Measurements from ENCODE around the gene HELZ.
A peak's percentile ranks its signal among the peaks of the same experiment; 100 is the strongest.
"Not testable (repeated sequence)": the region's sequence is repeated elsewhere in the genome, so short reads cannot be mapped to it uniquely, and the experiment has no call there.

HELZ gene

DNA sequence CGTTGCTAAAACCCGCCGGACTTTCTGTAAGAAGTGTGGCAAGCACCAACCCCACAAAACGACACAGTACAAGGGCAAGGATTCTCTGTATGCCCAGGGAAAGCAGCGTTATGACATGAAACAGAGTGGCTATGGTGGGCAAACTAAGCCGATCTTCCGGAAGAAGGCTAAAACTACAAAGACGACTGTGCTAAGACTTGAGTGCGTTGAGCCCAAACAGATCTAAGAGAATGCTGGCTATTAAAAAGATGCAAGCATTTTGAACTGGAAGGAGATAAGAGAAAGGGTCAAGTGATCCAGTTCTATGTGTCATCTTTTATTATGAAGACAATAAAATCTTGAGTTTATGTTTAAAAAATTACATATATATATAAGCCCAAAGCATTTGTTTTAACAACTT, 20.3 kb downstream of the HELZ start:
- no peak for DNase-seq

DNA sequence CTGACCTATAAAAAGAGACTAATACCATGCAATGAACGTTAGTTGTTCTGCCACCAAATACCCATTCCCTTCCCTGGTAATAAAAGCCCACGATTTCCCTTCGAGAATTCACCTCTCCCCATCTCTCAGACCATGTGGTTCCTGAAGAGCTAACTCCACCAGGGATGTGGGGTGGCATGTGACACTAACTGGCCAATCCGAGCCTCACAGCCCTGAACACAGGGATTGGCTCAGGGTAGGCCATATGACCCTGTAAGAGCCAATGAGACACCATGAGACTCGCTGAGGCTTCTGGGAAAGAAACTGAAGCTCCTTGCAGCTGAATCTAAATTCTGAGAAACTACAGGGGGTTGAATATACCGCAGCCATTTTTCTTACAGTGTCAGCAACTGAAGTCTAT, 21.1 kb downstream of the HELZ start:
- DNase-seq: no peak

DNA sequence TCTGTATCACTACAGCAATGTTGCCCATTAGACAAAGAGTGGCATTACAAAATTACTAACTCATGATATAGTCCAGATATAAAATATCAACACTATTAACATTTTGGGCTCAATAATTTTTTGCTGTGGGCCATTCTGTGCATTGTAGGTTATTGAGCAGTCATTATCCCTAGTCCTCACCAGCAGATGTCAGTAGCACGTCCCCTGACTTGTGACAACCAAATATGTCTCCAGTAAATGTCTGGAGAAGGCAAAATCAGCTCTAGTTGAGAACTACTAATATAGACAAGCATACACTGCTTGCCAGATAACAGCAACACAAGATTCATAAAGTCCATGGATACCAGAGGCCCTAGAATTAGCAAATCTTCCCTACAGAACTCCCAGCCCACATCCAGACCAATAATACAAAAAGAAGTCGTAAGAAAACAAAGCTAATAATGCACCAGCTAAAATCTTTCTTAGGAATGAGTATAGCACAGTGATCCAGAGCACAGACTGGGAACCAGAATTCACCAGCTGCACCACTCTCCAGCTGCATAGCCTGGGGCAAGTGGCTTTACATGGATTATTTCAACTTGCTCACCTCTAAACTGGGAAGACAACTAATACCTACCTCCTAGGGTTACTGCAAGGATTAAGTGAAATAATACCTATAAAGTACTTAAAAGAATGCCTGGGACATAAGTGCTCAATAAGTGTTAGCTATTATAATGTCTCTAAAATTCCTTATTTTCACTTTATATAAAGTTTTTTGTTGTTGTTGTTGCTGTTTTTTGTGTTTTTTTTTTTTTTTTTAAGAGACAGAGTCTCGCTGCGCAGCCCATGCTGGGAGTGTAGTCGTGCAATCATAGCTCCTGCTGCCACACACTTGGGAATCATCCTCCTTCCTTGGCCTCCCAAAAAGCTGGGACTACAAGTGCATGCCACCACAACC, 23.7 kb downstream of the HELZ start:
- peak in 2 of 3 experiments; percentile 11 to 61 for DNase-seq

DNA sequence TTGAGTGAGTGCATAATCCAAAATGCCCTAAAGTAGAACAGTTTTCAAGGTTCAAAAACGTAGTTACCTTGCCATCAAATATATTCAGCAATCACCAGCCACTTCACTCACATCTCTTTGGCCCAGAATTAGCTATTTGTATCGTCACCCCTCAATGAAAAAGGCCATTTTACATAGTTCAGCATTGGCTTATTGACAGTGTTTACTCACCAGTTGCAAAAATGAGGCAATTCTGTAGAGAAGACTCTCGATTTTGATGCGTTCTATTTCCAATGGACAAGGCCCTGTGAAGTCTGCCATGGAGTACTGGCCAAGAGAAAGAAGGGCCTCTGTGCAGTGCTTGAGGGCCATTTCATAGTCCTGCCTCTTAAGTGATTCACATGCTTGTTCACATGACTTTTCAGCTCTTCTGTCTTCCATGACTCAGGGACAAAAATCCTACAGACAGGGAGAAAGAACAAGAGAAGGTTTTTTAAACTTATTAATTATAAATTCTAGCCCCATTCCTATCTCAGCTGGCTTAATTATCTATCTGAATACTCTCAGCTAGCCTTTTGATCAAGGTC, 26.5 kb downstream of the HELZ start:
- no peak for DNase-seq

DNA sequence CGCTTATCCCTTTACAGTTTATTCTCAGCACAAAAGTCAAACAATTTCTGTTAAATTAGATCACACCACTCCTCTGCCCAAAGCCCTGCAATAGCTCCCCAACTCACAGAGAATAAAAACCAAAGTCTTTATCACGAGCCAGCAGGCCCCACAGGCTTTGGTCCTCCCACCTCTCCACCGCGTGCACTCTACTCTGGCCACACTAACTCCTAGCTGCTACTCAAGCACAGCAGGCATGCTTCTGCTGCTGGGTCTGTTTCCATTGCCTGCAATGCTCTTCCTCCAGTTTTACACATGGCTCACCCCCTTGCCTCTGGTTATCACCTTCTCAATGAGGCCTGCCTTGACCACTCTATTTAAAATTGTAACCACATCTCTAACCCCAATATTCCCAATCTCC, 27.6 kb downstream of the HELZ start:
- no peak for DNase-seq

DNA sequence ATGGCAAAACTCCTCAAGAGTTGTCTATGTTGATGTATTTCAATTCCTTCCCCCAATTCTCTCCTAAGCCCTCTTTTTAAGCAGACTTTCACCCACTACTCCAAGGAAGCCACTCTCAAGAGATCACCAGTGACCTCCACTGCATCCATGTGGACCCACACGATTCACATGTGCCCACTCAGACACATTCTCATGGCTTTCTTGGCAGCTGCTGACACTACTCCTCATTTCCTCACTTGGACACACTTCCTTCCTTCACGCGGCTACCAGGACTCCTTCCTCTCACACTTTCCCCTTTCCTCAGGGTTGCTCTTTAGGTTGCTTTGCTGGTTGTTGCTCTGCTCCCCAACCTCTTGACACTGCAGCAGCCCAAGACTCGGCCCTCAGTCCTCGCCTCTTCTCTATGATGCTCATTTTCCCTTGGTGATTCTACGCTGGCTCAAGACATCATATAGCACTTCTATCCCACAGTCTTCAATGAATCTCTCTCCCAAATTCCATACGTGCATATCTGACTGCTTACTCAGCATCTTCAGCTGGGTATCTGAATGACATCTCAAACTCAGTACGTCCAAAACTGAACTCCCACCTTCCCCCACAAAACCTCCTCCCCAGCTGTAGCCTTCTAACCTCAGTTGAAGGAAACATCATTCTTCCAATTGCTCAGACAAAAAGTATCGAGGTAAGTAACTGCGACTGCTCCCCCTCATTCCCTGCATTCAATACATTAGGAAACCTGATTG, 28.2 kb downstream of the HELZ start:
- no peak for DNase-seq

DNA sequence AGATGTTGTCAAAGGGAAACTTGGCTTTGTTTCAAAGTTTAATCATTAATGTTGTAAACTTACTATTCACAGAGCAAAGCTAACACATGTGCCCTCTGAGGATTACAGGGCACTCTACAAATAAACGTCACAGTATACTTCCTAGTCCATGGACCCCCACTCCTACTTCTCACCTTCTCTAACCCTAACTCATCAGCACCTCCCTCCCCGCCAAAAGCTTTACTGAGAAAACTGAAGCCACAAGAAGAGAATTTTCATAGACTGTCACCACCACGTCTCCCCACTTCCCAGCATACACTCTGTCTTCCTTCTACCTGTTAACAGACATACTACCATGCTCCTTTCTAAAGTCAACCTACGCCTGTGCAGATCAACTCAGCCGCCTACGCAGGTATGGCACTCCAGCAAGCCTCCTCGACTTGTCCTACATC, 29.0 kb downstream of the HELZ start:
- DNase-seq: no peak

DNA sequence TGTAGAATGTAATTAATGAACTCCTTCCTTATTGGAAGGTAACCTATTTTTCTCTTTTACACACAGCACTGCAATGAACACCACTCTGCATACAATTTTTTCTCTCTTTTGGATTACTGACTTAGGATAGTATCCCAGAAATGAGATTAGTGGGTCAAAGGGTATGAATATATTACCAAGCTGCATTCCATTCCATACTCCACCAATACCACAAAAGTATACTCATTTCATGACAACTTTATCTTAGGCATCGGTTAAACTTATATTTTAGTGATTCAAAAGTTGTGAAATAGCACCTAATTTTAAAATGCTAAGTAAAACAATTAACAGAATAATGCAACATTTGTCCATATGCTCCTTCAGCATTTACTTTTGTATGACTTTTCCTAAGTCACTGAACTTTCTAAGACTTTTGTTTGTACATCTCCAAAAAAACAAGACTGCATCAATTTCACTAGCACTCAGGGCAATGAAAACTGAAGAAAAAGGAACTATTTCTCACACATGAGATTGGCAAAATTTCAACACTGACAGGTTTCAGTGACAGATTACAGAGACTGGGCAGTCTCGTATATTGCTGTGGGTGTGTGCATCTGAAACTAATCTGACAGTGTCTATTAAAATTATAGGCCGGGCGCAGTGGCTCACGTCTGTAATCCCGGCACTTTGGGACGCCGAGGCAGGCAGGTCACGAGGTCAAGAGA, 32.1 kb downstream of the HELZ start:
- no peak for DNase-seq

DNA sequence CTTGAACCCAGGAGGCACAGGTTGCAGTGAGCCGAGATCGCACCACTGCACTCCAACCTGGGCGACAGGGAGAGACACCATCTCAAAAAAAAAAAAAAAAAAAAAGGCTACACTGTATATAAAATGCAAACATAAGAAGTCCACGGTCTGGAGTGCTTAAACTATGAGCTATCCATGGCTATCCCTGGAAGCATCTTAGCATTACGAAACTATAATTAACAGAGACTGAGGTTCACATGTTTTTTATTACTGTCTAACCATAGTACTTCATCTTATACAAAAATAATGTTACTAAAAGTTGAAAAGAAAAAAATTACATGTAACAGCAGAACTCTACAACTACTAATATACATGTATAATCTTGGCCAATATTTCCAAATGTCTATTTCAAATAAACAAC, 32.8 kb downstream of the HELZ start:
- no peak for DNase-seq

DNA sequence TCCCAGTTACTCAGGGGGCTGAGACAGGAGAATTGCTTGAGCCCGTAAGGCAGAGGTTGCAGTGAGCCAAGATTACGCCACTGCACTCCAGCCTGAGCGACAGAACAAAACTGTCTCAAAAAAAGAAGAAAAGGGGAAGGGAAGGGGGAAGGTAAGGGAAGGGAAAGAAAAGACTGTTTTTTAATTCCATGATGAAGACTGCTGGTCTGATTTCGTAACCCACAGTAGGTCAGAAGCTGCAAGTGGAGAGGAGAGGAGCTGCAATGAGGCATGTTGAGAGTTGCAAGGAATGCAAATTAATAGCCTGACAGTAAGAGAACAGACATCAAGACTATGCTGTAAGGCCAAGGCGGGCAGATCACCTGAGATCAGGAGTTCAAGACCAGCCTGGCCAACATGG, 33.3 kb downstream of the HELZ start:
- no peak for DNase-seq

DNA sequence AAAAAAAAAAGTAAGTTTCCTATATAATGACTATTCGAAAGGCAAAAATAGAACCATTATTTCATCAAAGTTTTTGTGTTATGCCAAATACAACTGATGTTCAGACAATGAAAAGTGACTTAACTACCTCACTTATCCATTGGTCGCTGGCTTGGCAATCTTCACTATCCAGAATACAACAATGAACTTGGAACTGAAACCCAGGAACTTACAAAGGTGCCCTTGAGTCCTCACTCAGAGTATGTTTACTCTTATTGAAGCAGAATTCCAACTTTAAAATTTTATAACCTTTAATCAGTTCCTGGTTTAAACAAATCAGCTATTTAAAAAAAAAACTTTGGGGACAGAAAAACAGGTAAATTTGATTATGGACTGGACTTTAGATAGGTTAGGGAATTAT, 34.1 kb downstream of the HELZ start:
- DNase-seq: no peak

DNA sequence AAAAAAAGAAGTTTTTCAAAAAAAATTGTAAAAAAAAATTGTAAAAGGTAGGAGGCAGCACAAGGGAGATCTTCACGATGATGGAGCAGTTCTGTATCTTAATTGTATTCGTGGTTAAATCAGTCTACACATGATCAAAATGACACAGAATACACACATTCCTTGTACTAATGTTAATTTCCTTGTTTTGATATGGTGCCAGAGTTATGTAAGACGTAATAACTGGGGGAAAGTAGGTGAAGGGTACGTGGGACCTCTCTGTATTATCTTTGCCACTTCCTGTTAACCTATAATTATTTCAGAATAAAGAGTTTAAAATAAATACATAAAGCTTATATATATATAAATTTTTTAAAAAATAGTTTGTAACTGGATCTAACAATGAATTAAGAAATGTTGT, 36.8 kb downstream of the HELZ start:
- DNase-seq: no peak

DNA sequence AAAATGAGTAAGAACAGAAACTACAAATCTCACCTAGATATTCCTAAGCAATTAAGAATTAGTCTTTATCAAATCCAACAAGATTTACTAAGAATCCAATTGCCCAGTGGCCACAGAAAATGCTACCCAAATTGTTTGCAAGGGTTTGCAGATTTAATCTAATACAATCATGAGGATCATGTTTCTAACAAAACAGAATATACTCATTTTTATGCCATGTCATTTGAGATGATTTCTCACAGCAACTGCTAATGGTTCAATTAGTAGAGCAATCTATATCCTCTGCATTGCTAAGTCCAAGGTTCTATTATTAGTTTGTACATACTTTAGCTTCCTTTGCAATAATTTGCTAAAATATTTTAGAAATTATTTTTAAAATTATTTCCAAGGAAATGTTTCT, 41.2 kb downstream of the HELZ start:
- no peak for DNase-seq

DNA sequence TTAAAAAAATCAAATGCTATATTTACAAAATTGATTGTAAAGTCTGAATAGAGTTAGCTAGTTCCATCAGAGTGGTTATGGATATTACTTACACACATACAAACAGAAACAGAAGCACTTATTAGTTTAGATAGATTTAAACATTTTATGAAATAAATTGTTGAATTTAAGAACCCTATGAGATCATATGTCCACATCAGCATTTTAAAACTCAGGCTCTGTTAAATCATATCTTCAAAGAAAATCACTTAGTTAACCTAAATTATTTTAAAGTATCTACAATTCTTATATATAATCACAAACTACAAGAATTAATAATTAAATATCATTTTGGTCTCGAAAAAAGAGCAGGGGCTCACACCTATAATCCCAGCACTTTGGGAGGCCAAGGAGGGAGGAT, 42.5 kb downstream of the HELZ start:
- DNase-seq: no peak

DNA sequence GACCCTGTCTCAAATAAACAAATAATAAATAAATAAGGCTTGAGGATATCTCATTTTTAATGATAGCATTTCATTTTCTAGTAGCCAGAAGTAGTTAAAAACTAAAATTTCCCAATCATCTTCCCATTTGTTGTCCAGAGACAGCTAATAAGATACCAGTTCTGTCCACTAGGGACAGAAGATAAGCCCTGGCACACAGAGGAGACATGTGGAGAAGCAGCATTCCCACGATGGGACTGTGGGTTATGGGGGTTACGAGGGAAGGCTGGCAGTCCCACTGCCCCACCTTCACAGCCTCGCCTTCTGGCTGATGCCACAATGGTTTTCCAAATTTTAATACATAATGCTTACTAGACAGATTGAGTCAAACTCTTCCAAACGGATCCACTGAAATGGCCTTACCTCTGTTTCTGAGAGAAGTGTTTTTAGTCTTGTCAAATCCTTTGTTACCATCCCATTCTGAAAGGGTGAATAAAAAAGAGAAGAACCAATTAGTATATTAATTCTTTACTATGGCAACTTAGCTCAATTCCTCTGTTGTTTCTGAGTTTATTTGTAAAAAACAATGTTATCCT, 44.2 kb downstream of the HELZ start:
- DNase-seq: no peak

DNA sequence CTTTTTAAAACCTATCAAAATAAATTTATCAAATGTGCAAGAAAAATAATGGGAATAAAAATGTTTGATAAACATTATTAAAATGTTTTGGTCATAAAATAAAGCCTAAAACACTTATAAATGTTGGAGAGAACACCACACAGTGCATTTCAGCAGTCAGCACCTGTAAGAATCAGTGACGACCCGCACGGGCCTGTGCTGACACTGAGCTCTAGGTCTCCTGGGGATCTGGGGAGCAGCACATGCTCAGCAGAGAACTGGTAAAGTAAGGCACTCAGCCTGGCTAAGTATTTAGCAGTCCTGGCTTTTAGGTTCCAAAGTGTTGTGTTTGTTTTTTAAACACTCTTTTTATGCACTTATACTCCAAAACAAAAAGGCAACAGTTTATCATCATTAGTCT, 46.9 kb downstream of the HELZ start:
- DNase-seq: no peak

DNA sequence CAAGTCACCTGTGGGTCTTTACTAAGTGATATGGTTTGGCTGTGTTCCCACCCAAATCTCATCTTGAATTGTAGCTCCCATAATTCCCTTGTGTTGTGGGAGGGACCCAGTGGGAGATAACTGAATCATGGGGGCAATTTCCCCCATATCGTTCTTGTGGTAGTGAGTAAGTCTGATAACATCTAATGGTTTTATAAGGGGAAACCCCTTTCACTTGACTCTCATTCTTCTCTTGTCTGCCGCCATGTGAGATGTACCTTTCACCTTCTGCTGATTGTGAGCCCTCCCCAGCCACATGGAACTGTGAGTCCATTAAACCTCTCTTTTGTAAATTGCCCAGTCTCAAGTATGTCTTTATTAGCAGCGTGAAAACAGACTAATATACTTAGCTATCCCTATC, 48.0 kb downstream of the HELZ start:
- not testable (repeated sequence) for DNase-seq

DNA sequence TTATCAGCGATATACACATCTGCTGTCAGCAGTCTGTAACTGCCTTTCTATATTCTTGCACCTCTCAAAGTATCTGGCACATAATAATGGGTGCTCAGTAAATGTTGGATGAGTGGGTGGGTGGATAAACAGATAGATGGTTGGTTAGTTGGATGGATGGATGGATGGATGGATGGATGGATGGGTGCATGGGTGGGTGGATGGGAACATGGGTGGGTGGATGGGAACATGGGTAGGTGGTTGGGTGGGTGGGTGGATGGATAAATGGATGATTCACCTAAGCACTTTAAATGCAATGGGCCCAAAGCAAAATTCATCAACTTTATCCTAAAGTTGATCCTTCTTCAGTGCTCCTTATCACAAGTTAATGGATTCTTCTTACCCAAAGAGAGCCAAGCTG, 48.6 kb downstream of the HELZ start:
- DNase-seq: no peak

DNA sequence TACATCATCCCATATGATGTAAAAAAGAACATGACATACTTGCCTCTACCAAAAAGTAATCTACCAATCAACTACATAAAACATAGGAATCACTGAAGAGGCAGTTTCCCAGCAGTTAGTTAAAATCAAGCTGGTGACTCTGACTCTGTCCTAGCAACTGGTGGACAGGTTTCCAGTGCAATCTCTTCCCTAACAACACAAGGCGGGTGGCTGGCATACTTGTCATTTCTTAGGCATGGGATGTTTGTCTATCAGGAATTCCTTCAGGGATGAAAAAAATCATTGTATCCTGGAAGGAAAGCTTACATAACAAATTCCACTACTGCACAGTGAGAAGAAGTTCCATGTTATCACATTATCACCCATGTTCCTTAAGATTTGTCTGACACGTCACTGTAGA, 50.9 kb downstream of the HELZ start:
- no peak for DNase-seq

DNA sequence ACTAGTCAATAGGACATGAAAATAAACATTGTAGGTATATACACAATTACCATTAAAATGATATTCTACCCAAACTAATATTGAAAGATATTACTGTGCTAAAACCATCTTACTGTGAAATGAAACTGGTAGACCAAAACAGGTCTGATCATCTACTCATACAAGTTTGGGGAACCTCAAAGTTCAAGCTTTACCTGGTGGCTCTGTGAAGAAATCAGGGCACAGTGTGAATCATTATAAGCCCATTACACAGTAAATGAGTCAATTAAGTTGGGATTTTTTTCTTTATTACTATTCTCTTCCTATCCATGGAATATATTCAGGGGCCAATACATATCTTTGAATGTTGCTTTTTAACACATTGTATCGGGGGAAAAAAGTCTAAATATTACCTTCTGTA, 57.1 kb downstream of the HELZ start:
- DNase-seq: no peak

DNA sequence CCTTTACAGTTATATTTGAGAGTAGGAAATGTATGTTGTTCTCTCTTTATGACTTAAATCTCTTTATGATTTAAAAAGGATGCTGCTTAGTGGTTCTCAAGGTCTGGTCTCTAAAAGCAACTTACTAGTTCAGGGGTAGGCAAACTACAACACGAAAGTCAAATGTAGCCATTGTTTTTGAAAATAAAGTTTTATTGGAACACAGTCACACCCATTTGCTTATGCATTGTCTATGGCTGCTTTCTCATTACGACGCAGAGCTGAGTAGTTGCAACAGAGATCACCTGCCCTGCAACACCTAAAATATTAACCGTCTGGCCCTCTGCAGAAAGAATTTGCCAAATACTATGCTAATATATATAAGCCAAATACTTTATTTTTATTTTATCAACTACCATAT, 58.2 kb downstream of the HELZ start:
- DNase-seq: no peak

DNA sequence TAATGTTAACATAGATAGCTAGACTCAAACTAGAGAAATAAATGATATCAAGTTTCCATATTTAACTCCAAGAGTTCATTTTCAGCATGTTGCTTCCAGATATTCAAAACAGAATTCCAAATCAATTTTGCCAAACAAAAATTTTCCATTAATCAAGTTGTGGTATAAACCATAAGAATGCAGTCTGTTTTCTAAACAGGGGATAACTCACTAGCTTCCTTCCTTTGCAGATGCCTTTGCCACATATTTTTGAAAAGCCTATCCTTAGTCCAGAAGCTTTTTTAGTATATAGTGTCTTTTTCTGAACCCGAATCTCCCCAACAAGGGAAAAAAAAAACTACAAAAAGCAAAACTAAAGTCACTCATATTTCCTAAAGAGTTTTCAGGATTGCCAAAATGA, 61.5 kb downstream of the HELZ start:
- DNase-seq: no peak

DNA sequence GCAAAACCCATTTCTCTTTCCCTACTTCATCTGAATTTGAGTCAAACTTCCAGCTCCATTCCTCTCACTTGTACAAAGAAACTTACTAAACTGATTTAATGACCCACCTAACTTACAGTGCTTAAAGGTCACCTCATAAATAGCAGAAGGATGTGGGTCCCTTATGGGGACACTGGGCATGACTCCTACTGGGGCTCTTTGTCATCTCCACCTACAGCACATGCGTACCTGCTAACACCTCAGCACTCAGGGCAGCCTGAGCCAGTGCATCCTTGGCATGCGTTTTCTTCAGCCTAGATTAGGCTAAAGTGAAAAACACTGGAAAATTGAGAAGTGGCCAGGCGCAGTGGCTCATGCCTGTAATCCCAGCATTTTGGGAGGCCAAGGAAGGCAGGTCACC, 63.2 kb downstream of the HELZ start:
- DNase-seq: no peak
